HepG2 (cell line): ENCODE results near the gene ATRN. TPM values are rescaled to one million over a fixed set of nuclear protein-coding genes. Genes with fewer than 3 reads are reported as not detected.

Experiments
- ATAC-seq: fragments of 200-7000 bp; cut with Tn5 transposase; 3 replicates; pipeline ENCODE4 v1.9.1; 2020; ENCODE audit warnings: mild to moderate bottlenecking, moderate library complexity
- BruUV-seq: library from RNA; stranded (reverse); fragments of 400-500 nt; replicated peaks from 2 replicates; lab custom pipeline; 2021; lab: Mats Ljungman, UMichigan
- CTCF ChIA-PET: fragments of 300-600 bp; formaldehyde crosslinking; extraction: SDS; loops from one replicate; lab custom pipeline; 2021; ENCODE audit warnings: low total read pairs, inconsistent platforms, low intra/inter-chr PET ratio; lab: Yijun Ruan, JAX
- POLR2A ChIA-PET: fragments of 350-600 bp; sonication (Branson Sonifier 250); formaldehyde crosslinking; loops from one replicate; lab custom pipeline; 2020; ENCODE audit warnings: antibody characterized with exemption, inconsistent platforms; lab: Yijun Ruan, JAX
- DNase-seq: peaks from one replicate; pipeline ENCODE4 v3.0.0-alpha.2; 2015; ENCODE audit warnings: low spot score
- FAIRE-seq: peaks from 3 replicates; lab custom pipeline; 2011; peaks lifted over from hg19 to GRCh38; lab: Jason Lieb, UNC
- H2AFZ ChIP-seq: one replicate; pipeline ENCODE4 v1.6.1; 2011; ENCODE audit warnings: low read length, inconsistent platforms
- H3K27ac ChIP-seq: fragments of 300-600 bp; 3 replicates; pipeline ENCODE4 v1.8.0; 2011; ENCODE audit warnings: mixed run types, mild to moderate bottlenecking, mixed read lengths, low read length, inconsistent platforms; ENCODE audit not compliant: insufficient read depth; ENCODE audit errors: extremely low read length
- H3K27me3 ChIP-seq, 2 experiments: fragments of 200-600 bp in 1 of 2; 2 replicates in 1 of 2; 3 replicates in 1 of 2; pipeline versions ENCODE4 v1.6.0 to v1.8.0; 2011; ENCODE audit warnings: low read length in 2 of 2, mild to moderate bottlenecking in 2 of 2, moderate library complexity in 2 of 2, inconsistent platforms in 1 of 2; ENCODE audit not compliant: insufficient read depth in 2 of 2, control insufficient read depth in 1 of 2
- H3K36me3 ChIP-seq, 2 experiments: fragments of 200-600 bp in 1 of 2; replicated peaks in 1 of 2; 2 replicates in 1 of 2; 3 replicates in 1 of 2; pipeline versions ENCODE4 v1.5.1 to v1.8.0; 2011; ENCODE audit warnings: low read length in 2 of 2, inconsistent platforms in 1 of 2; ENCODE audit not compliant: insufficient read depth in 2 of 2, control insufficient read depth in 1 of 2
- H3K4me1 ChIP-seq: 2 replicates; pipeline ENCODE4 v1.5.1; 2012; ENCODE audit warnings: low read length, inconsistent platforms; ENCODE audit not compliant: insufficient read depth
- H3K4me2 ChIP-seq: 2 replicates; pipeline ENCODE4 v1.6.0; 2011; ENCODE audit warnings: low read depth, low read length, inconsistent platforms
- H3K4me3 ChIP-seq, 3 experiments: fragments of 200-600 bp in 1 of 3; sonication (generic), shearing (Covaris generic) in 1 of 3; replicated peaks in 1 of 3; 2 replicates each; pipeline ENCODE4 v1.5.1; 2011 to 2016; ENCODE audit warnings: low read length in 3 of 3, inconsistent platforms in 2 of 3, low read depth in 2 of 3, mild to moderate bottlenecking in 2 of 3, control low read depth in 1 of 3, mixed read lengths in 1 of 3; ENCODE audit not compliant: insufficient read depth in 1 of 3
- H3K79me2 ChIP-seq: one replicate; pipeline ENCODE4 v1.6.1; 2011; ENCODE audit warnings: low read length, inconsistent platforms; ENCODE audit not compliant: insufficient read depth
- H3K9ac ChIP-seq: 2 replicates; pipeline ENCODE4 v1.6.0; 2011; ENCODE audit warnings: mild to moderate bottlenecking, low read depth, low read length, inconsistent platforms; ENCODE audit not compliant: insufficient read depth
- H3K9me3 ChIP-seq: 2 replicates; pipeline ENCODE4 v1.5.1; 2012; ENCODE audit warnings: mild to moderate bottlenecking, low read length
- H4K20me1 ChIP-seq: 2 replicates; pipeline ENCODE4 v1.6.0; 2011; ENCODE audit warnings: inconsistent platforms, mild to moderate bottlenecking, low read length, moderate library complexity; ENCODE audit not compliant: insufficient read depth
- MAFK ChIP-seq, 2 experiments: IDR thresholded peaks in 1 of 2; conservative IDR thresholded peaks in 1 of 2; 2 replicates each; pipeline ENCODE4 v1.6.1; 2011; ENCODE audit warnings: improper control_type of control experiment in 2 of 2, low read length in 2 of 2
- ONECUT2 ChIP-seq: sonication (generic); formaldehyde crosslinking; IDR thresholded peaks from 2 replicates; pipeline ENCODE4 v1.4.0; 2020; ENCODE audit warnings: missing genetic modification reagents
- ZNF24 ChIP-seq: fragments of 450-650 bp; IDR thresholded peaks from 2 replicates; pipeline ENCODE4 v1.6.1; 2017; ENCODE audit warnings: antibody characterized with exemption, mild to moderate bottlenecking
- ZNF432 ChIP-seq: sonication (generic); formaldehyde crosslinking; IDR thresholded peaks from 2 replicates; pipeline ENCODE4 v1.5.0; 2020; ENCODE audit warnings: missing genetic modification reagents, mild to moderate bottlenecking, borderline replicate concordance
- ZNF619 ChIP-seq: sonication (generic); formaldehyde crosslinking; IDR thresholded peaks from 2 replicates; pipeline ENCODE4 v1.4.0; 2020; ENCODE audit warnings: mild to moderate bottlenecking, missing genetic modification reagents
- WGBS: methylation state at CpG from one replicate; pipeline ENCODE4 v1.1.6; 2017; ENCODE audit warnings: low lambda C conversion rate; 5-methylcytosine and 5-hydroxymethylcytosine counted together
- in situ Hi-C: cut with HindIII; loops from 2 replicates; pipeline ENCODE4 v1.10.0; 2017; ENCODE audit warnings: low pct_unique_long_range_greater_than_20kb; ENCODE audit not compliant: extremely low pct_ligation_motif_present
- intact Hi-C: fragments of 100-400 bp; cut with micrococcal nuclease; formaldehyde crosslinking; loops from one replicate; pipeline ENCODE4 v1.10.0; 2022; ENCODE audit not compliant: unreplicated experiment
- polyA plus RNA-seq, 8 experiments: library from polyadenylated mRNA; depleted of rRNA in 3 of 8; stranded (reverse) in 7 of 8; unstranded in 1 of 8; fragments of >200 nt; fragmentation: Illumina TruSeq in 4 of 8; extraction: Trizol in 4 of 8; gene quantifications; 2 replicates each; pipeline versions ENCODE4 v1.2.1 to v1.2.3, GENCODE V29; 2011 to 2016; ENCODE audit warnings: low read depth in 4 of 8, missing spikeins in 1 of 8, mixed read lengths in 1 of 8; ENCODE audit not compliant: insufficient read depth in 1 of 8
- total RNA-seq, 5 experiments: library from RNA; depleted of rRNA; stranded (reverse); fragments of >200 nt; fragmentation: Illumina TruSeq; extraction: Trizol; gene quantifications; 2 replicates each; pipeline ENCODE4 v1.2.3, GENCODE V29; 2016; ENCODE audit warnings: low read depth in 1 of 5
- TF ChIP-seq, protein P1 (sequence below): IDR thresholded peaks from 2 replicates; pipeline ENCODE4 v1.6.1; 2012; ENCODE audit warnings: low read length, improper control_type of control experiment
- TF ChIP-seq, protein P2 (sequence below): sonication (generic); formaldehyde crosslinking; IDR thresholded peaks from 2 replicates; pipeline ENCODE4 v1.8.0; 2022; ENCODE audit warnings: mild to moderate bottlenecking, missing genetic modification reagents, moderate library complexity
- TF ChIP-seq, protein P3 (sequence below): sonication (generic); formaldehyde crosslinking; IDR thresholded peaks from 2 replicates; pipeline ENCODE4 v1.5.0; 2020; ENCODE audit warnings: mild to moderate bottlenecking, missing genetic modification reagents

The ATRN gene
- total and polyA plus RNA-seq, 2 of the 13 experiments (the other 11 are each of a cell fraction or from before 2014, with no cell fraction given), result 44.2 to 81.1 TPM

DNA sequence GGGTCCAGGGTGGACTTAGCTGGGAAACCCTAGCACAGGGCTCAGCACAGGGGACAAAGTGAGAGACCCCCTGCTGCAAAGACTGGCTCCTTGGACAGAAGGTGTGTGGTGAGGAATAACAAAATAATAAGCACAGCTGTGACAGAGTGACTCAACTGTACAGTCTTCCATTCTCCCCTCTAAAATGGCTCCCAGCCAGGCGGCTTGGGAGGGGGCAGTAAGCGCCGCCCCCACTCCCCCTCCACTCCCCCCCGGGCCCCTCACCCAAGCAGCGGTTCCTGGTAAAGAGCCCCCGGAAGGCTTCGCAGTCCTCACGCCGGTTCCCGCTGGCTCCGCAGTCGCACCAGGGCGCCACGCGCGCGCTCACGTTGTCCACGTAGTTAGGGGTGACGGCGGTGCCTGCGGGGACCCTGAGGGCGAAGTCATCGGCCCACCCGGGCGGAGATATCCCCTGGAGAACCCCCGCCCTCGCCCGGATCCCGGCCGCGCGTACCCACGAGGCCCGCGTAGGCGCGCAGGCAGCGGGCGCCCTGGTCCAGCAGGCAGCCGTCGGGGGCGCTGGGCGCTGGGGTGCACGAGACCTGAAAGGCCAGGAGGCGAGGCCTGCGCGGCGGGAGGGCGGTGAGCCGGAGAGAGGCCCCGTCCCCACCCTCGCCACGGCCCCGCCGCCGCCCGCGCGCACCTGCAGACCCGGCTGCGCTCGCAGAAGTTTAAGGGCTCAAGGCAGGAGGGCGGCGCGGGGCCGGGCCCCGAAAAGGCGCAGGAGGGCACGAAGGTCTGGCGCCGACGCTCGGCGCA lies 189.6 kb downstream of the ATRN start:
- CTCF ChIA-PET, result no interaction called here
- ATAC-seq (no peak), DNase-seq (no peak), FAIRE-seq (no peak)
- H3K36me3 ChIP-seq, result no peaks in the 10 kb centered on the region
- no peak overlapping the region for H2AFZ ChIP-seq
- H3K9me3 ChIP-seq, result no peaks in the 10 kb centered on the region
- in situ Hi-C loops, result no loop called here
- H3K79me2 ChIP-seq, result no peaks in the 10 kb centered on the region
- peaks cover 38% of the 10 kb centered on the region for H3K4me1 ChIP-seq
- no peaks in the 10 kb centered on the region for H4K20me1 ChIP-seq
- TF ChIP-seq ZNF432 (CRISPR knock-in tag) (no peak), ZNF619 (CRISPR knock-in tag) (no peak), MAFK (conservative IDR thresholded peaks at IDR 0.05 in 1 of 2, IDR thresholded peaks at IDR 0.05 in 1 of 2; ENCODE audit: low read length in 2 of 2) (no peak), ZNF24 (no peak), ONECUT2 (CRISPR knock-in tag) (no peak)
- TF ChIP-seq, protein P1, sequence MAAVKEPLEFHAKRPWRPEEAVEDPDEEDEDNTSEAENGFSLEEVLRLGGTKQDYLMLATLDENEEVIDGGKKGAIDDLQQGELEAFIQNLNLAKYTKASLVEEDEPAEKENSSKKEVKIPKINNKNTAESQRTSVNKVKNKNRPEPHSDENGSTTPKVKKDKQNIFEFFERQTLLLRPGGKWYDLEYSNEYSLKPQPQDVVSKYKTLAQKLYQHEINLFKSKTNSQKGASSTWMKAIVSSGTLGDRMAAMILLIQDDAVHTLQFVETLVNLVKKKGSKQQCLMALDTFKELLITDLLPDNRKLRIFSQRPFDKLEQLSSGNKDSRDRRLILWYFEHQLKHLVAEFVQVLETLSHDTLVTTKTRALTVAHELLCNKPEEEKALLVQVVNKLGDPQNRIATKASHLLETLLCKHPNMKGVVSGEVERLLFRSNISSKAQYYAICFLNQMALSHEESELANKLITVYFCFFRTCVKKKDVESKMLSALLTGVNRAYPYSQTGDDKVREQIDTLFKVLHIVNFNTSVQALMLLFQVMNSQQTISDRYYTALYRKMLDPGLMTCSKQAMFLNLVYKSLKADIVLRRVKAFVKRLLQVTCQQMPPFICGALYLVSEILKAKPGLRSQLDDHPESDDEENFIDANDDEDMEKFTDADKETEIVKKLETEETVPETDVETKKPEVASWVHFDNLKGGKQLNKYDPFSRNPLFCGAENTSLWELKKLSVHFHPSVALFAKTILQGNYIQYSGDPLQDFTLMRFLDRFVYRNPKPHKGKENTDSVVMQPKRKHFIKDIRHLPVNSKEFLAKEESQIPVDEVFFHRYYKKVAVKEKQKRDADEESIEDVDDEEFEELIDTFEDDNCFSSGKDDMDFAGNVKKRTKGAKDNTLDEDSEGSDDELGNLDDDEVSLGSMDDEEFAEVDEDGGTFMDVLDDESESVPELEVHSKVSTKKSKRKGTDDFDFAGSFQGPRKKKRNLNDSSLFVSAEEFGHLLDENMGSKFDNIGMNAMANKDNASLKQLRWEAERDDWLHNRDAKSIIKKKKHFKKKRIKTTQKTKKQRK, result no peak
- TF ChIP-seq, protein P2, sequence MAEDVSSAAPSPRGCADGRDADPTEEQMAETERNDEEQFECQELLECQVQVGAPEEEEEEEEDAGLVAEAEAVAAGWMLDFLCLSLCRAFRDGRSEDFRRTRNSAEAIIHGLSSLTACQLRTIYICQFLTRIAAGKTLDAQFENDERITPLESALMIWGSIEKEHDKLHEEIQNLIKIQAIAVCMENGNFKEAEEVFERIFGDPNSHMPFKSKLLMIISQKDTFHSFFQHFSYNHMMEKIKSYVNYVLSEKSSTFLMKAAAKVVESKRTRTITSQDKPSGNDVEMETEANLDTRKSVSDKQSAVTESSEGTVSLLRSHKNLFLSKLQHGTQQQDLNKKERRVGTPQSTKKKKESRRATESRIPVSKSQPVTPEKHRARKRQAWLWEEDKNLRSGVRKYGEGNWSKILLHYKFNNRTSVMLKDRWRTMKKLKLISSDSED (CRISPR knock-in tag), result no peak
- TF ChIP-seq, protein P3, sequence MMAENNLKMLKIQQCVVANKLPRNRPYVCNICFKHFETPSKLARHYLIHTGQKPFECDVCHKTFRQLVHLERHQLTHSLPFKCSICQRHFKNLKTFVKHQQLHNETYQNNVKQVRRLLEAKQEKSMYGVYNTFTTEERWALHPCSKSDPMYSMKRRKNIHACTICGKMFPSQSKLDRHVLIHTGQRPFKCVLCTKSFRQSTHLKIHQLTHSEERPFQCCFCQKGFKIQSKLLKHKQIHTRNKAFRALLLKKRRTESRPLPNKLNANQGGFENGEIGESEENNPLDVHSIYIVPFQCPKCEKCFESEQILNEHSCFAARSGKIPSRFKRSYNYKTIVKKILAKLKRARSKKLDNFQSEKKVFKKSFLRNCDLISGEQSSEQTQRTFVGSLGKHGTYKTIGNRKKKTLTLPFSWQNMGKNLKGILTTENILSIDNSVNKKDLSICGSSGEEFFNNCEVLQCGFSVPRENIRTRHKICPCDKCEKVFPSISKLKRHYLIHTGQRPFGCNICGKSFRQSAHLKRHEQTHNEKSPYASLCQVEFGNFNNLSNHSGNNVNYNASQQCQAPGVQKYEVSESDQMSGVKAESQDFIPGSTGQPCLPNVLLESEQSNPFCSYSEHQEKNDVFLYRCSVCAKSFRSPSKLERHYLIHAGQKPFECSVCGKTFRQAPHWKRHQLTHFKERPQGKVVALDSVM (CRISPR knock-in tag), result no peak
- BruUV-seq, result no TSS peak
- POLR2A ChIA-PET, result interaction anchor here (1.5 kb wide), 1 partner anchor 107 kb away, joined by 3 read pairs; the partner anchor contains the start of gene ADISSP
- intact Hi-C loops, result no loop called here
- peak overlapping the region; percentile 97 for H3K4me2 ChIP-seq
- peak overlapping the region; percentile 29 to 72 (median 48); a peak in 4 of 6 replicates for H3K4me3 ChIP-seq
- WGBS, result 89% methylated on average over 75 of the region's 75 CpGs
- H3K9ac ChIP-seq, result peak overlapping the region; percentile 57; the same call in 1 of the 2 replicates
- H3K27me3 ChIP-seq, result peaks cover 6 to 28% of the 10 kb centered on the region in 2 experiments
- no peak overlapping the region for H3K27ac ChIP-seq
